ENCODE results near the gene CD248.
"Not testable (repeated sequence)": the region's sequence is repeated elsewhere in the genome, so short reads cannot be mapped to it uniquely, and the experiment has no call there.

GRCh38 chr11:66350560-66351235, 33.9 kb upstream of the CD248 start:
- TF ChIP-seq CTCF, POLR2A (IDR thresholded peaks at IDR 0.05): not testable (repeated sequence)
